Endothelial cell of hepatic sinusoid (primary cell): Measurements from ENCODE around the gene SERPINB6.
"Not testable (repeated sequence)": the region's sequence is repeated elsewhere in the genome, so short reads cannot be mapped to it uniquely, and the experiment has no call there.

Experiments used
- in situ Hi-C: cut with HindIII; loops from 2 replicates; pipeline ENCODE4 v1.10.0; 2017; ENCODE audit warnings: low sequenced_read_pairs

Gene SERPINB6

GRCh38 chr6:2959909-2960719 lies 11.3 kb downstream of the SERPINB6 start:
- in situ Hi-C loops, result no loop called here

GRCh38 chr6:2958776-2959175 lies 12.6 kb downstream of the SERPINB6 start:
- in situ Hi-C loops, result no loop called here

GRCh38 chr6:2958331-2958711 lies 13.0 kb downstream of the SERPINB6 start:
- in situ Hi-C loops, result no loop called here

- in situ Hi-C loops, result no loop called here
Observed at GRCh38 chr6:2957696-2958330, 13.6 kb downstream of the SERPINB6 start.

- in situ Hi-C loops, result no loop called here
Observed at GRCh38 chr6:2956930-2957685, 14.3 kb downstream of the SERPINB6 start.

GRCh38 chr6:2953098-2953497 lies 18.3 kb downstream of the SERPINB6 start:
- in situ Hi-C loops, result loop anchor here (5.0 kb wide), 1 partner anchor 34 kb away; no protein-coding TSS in a partner anchor

- in situ Hi-C loops, result loop anchor here (5.0 kb wide), 1 partner anchor 35 kb away; no protein-coding TSS in a partner anchor
Observed at GRCh38 chr6:2952557-2953095, 18.7 kb downstream of the SERPINB6 start.

- in situ Hi-C loops, result loop anchor here (5.0 kb wide), 1 partner anchor 36 kb away; no protein-coding TSS in a partner anchor
Observed at GRCh38 chr6:2951728-2952127, 19.6 kb downstream of the SERPINB6 start.

- in situ Hi-C loops, result loop anchor here (5.0 kb wide), 1 partner anchor 37 kb away; no protein-coding TSS in a partner anchor
Observed at GRCh38 chr6:2950713-2951112, 20.7 kb downstream of the SERPINB6 start.

- in situ Hi-C loops, result loop anchor here (5.0 kb wide), 1 partner anchor 38 kb away; no protein-coding TSS in a partner anchor
Observed at GRCh38 chr6:2949536-2950083, 21.8 kb downstream of the SERPINB6 start.

GRCh38 chr6:2949121-2949520 lies 22.2 kb downstream of the SERPINB6 start:
- in situ Hi-C loops, result no loop called here

- in situ Hi-C loops, result no loop called here
Observed at GRCh38 chr6:2948228-2949025, 22.9 kb downstream of the SERPINB6 start.

- in situ Hi-C loops, result no loop called here
Observed at GRCh38 chr6:2947445-2947844, 23.9 kb downstream of the SERPINB6 start.

- in situ Hi-C loops, result no loop called here
Observed at GRCh38 chr6:2945153-2945452, 26.3 kb downstream of the SERPINB6 start.

GRCh38 chr6:2944405-2945152 lies 26.8 kb downstream of the SERPINB6 start:
- in situ Hi-C loops, result no loop called here

GRCh38 chr6:2943564-2943955 lies 27.8 kb downstream of the SERPINB6 start:
- in situ Hi-C loops, result no loop called here

GRCh38 chr6:2942914-2943563 lies 28.3 kb downstream of the SERPINB6 start:
- in situ Hi-C loops, result no loop called here

GRCh38 chr6:2942116-2942515 lies 29.3 kb downstream of the SERPINB6 start:
- in situ Hi-C loops, result not testable (repeated sequence)

GRCh38 chr6:2940851-2941250 lies 30.5 kb downstream of the SERPINB6 start:
- in situ Hi-C loops, result no loop called here
